SK-N-SH (cell line): ENCODE measurements around the gene GMPR. TPM values are rescaled to one million over a fixed set of nuclear protein-coding genes. Genes with fewer than 3 reads are reported as not detected.

Experiments
- CTCF ChIA-PET: fragments of 300-600, 350-600 bp; formaldehyde crosslinking; extraction: SDS; loops from one replicate; lab custom pipeline; 2021; lab: Yijun Ruan, JAX
- POLR2A ChIA-PET: fragments of 350-600 bp; sonication (Branson Sonifier 250); formaldehyde crosslinking; extraction: SDS; loops from one replicate; lab custom pipeline; 2020; ENCODE audit warnings: antibody characterized with exemption, inconsistent platforms; lab: Yijun Ruan, JAX
- DNase-seq: peaks from one replicate; pipeline ENCODE4 v3.0.0; 2012
- H2AFZ ChIP-seq: fragments of 200-600 bp; sonication (generic); 2 replicates; pipeline ENCODE4 v1.8.1; 2016; ENCODE audit warnings: antibody characterized with exemption, mild to moderate bottlenecking, low read depth
- H3F3A ChIP-seq: fragments of 200-600 bp; sonication (generic); replicated peaks from 2 replicates; pipeline ENCODE3; 2016; ENCODE audit warnings: antibody characterized with exemption, mild to moderate bottlenecking; ENCODE audit not compliant: insufficient read depth
- H3K27ac ChIP-seq, 2 experiments: fragments of 200-500 bp in 1 of 2; fragments of 200-600 bp in 1 of 2; sonication (Bioruptor generic) in 1 of 2; sonication (generic), shearing (Covaris generic) in 1 of 2; 2 replicates each; pipeline versions ENCODE4 v1.5.1 to v1.6.1; 2014 to 2016; ENCODE audit warnings: low read depth in 2 of 2, inconsistent platforms in 1 of 2, low read length in 1 of 2, mild to moderate bottlenecking in 1 of 2, mixed read lengths in 1 of 2
- H3K27me3 ChIP-seq: fragments of 200-600 bp; sonication (generic), shearing (Covaris generic); 2 replicates; pipeline ENCODE4 v1.6.1; 2016; ENCODE audit warnings: mixed run types; ENCODE audit not compliant: insufficient read depth
- H3K36me3 ChIP-seq, 2 experiments: fragments of 200-500 bp in 1 of 2; fragments of 200-600 bp in 1 of 2; sonication (Bioruptor generic) in 1 of 2; sonication (generic) in 1 of 2; replicated peaks in 1 of 2; 2 replicates each; pipeline versions ENCODE3 to v1.5.1; 2014 to 2016; ENCODE audit warnings: low read length in 1 of 2, mild to moderate bottlenecking in 1 of 2; ENCODE audit not compliant: insufficient read depth in 2 of 2, control insufficient read depth in 1 of 2
- H3K4me1 ChIP-seq, 2 experiments: fragments of 200-500 bp in 1 of 2; fragments of 200-600 bp in 1 of 2; sonication (Bioruptor generic) in 1 of 2; sonication (generic), shearing (Covaris generic) in 1 of 2; 2 replicates each; pipeline versions ENCODE4 v1.5.1 to v1.6.1; 2014 to 2016; ENCODE audit warnings: low read depth in 1 of 2, low read length in 1 of 2, mixed run types in 1 of 2; ENCODE audit not compliant: insufficient read depth in 2 of 2, control insufficient read depth in 1 of 2
- H3K4me2 ChIP-seq: fragments of 200-600 bp; sonication (generic), shearing (Covaris generic); 2 replicates; pipeline ENCODE4 v1.6.1; 2017; ENCODE audit warnings: mixed run types
- H3K4me3 ChIP-seq, 2 experiments: fragments of 200-500 bp in 1 of 2; fragments of 200-600 bp in 1 of 2; sonication (Bioruptor generic) in 1 of 2; sonication (generic), shearing (Covaris generic) in 1 of 2; 2 replicates each; pipeline versions ENCODE4 v1.5.1 to v1.8.1; 2014 to 2016; ENCODE audit warnings: low read depth in 2 of 2, inconsistent platforms in 1 of 2, low read length in 1 of 2, mild to moderate bottlenecking in 1 of 2, mixed read lengths in 1 of 2, moderate library complexity in 1 of 2
- H3K79me2 ChIP-seq: fragments of 200-600 bp; sonication (generic); 2 replicates; pipeline ENCODE4 v1.8.1; 2017; ENCODE audit warnings: mild to moderate bottlenecking; ENCODE audit not compliant: insufficient read depth
- H3K9ac ChIP-seq: fragments of 200-600 bp; sonication (generic); 2 replicates; pipeline ENCODE4 v1.6.1; 2017; ENCODE audit warnings: mixed run types
- H3K9me2 ChIP-seq: fragments of 200-600 bp; sonication (generic); 2 replicates; pipeline ENCODE4 v1.6.1; 2017; ENCODE audit warnings: mixed run types
- H3K9me3 ChIP-seq: fragments of 200-600 bp; sonication (generic); 2 replicates; pipeline ENCODE4 v1.6.1; 2017; ENCODE audit warnings: mixed run types, mild to moderate bottlenecking, moderate library complexity
- H4K20me1 ChIP-seq: fragments of 200-600 bp; sonication (generic); 2 replicates; pipeline ENCODE4 v1.6.1; 2017; ENCODE audit warnings: mild to moderate bottlenecking, mixed run types; ENCODE audit not compliant: insufficient read depth
- CHD2 ChIP-seq: fragments of 150-350 bp; IDR thresholded peaks from 2 replicates; pipeline ENCODE4 v1.6.1; 2018; ENCODE audit warnings: low read length; ENCODE audit not compliant: partially characterized antibody
- EP300 ChIP-seq, 2 experiments: IDR thresholded peaks; 2 replicates each; pipeline versions ENCODE4 v1.4.0 to v1.6.1; 2012; ENCODE audit warnings: borderline replicate concordance in 1 of 2, low read depth in 1 of 2, low read length in 1 of 2
- EZH2phosphoT487 ChIP-seq: fragments of 200-600 bp; sonication (generic); IDR thresholded peaks from 2 replicates; pipeline ENCODE4 v1.6.1; 2017; ENCODE audit warnings: low read depth, mixed run types, mild to moderate bottlenecking, antibody characterized with exemption, moderate library complexity, borderline replicate concordance
- FOSL2 ChIP-seq: IDR thresholded peaks from 2 replicates; pipeline ENCODE4 v1.4.0; 2012; ENCODE audit warnings: low read depth, mild to moderate bottlenecking, moderate library complexity, borderline replicate concordance
- GABPA ChIP-seq: IDR thresholded peaks from 2 replicates; pipeline ENCODE4 v1.4.0; 2012; ENCODE audit warnings: low read depth, mild to moderate bottlenecking
- MAX ChIP-seq: IDR thresholded peaks from 2 replicates; pipeline ENCODE4 v1.4.0; 2012; ENCODE audit warnings: low read depth
- MXI1 ChIP-seq: IDR thresholded peaks from 2 replicates; pipeline ENCODE4 v1.6.1; 2012; ENCODE audit warnings: mild to moderate bottlenecking, low read depth, low read length, improper control_type of control experiment
- NFIC ChIP-seq: IDR thresholded peaks from 2 replicates; pipeline ENCODE4 v1.4.0; 2012; ENCODE audit warnings: borderline replicate concordance
- RAD21 ChIP-seq: IDR thresholded peaks from 2 replicates; pipeline ENCODE4 v1.6.1; 2012; ENCODE audit warnings: mild to moderate bottlenecking, low read length
- REST ChIP-seq: IDR thresholded peaks from 2 replicates; pipeline ENCODE4 v1.6.1; 2012; ENCODE audit warnings: mild to moderate bottlenecking, low read depth, low read length, moderate library complexity
- RFX5 ChIP-seq: IDR thresholded peaks from 2 replicates; pipeline ENCODE4 v1.6.1; 2012; ENCODE audit warnings: mild to moderate bottlenecking, improper control_type of control experiment, low read length
- RXRA ChIP-seq: IDR thresholded peaks from 2 replicates; pipeline ENCODE4 v1.4.0; 2012; ENCODE audit warnings: low read depth, mild to moderate bottlenecking, borderline replicate concordance
- SMC3 ChIP-seq: IDR thresholded peaks from 2 replicates; pipeline ENCODE4 v1.6.1; 2012; ENCODE audit warnings: low read depth, low read length, improper control_type of control experiment
- TAF1 ChIP-seq: IDR thresholded peaks from 2 replicates; pipeline ENCODE4 v1.6.1; 2012; ENCODE audit warnings: low read depth, mild to moderate bottlenecking, low read length, moderate library complexity, borderline replicate concordance
- USF2 ChIP-seq: fragments of 150-350 bp; IDR thresholded peaks from 2 replicates; pipeline ENCODE4 v1.6.1; 2017; ENCODE audit warnings: antibody characterized with exemption, low read length, low read depth, borderline replicate concordance
- WGBS: methylation state at CpG from one replicate; pipeline ENCODE4 v1.1.6; 2017; ENCODE audit warnings: low lambda C conversion rate; 5-methylcytosine and 5-hydroxymethylcytosine counted together
- polyA plus RNA-seq, 3 experiments: library from polyadenylated mRNA; depleted of rRNA; stranded (reverse); fragments of >200 nt; gene quantifications; 2 replicates each; pipeline ENCODE4 v1.2.3, GENCODE V29; 2012

GMPR gene
- polyA plus RNA-seq, 1 of the 3 experiments (the other 2 are of a cell fraction): 21.0 TPM

- Histone ChIP-seq H3K4me1 (no peaks in the 10 kb centered on the region), H3K9me2 (no peaks in the 10 kb centered on the region)
- CTCF ChIA-PET: interaction anchor here (1.3 kb wide), 1 partner anchor 17 kb away, joined by 3 read pairs; no protein-coding TSS in a partner anchor
Observed at GRCh38 chr6:16222826-16223225, 15.6 kb upstream of the GMPR start.

GRCh38 chr6:16223362-16223761 lies 15.0 kb upstream of the GMPR start:
- Histone ChIP-seq H3K27me3 (no peaks in the 10 kb centered on the region), H3K79me2 (no peaks in the 10 kb centered on the region), H3F3A (no peaks in the 10 kb centered on the region), H2AFZ (no peak overlapping the region; the same call in 1 of the 2 replicates), H4K20me1 (no peaks in the 10 kb centered on the region), H3K9me3 (no peaks in the 10 kb centered on the region), H3K27ac (no peak overlapping the region), H3K4me1 (no peaks in the 10 kb centered on the region), H3K9me2 (no peaks in the 10 kb centered on the region), H3K4me3 (no peak overlapping the region), H3K4me2 (no peak overlapping the region), H3K9ac (no peak overlapping the region), H3K36me3 (no peaks in the 10 kb centered on the region)
- no peak for TF ChIP-seq TAF1
- TF ChIP-seq RFX5: no peak
- TF ChIP-seq SMC3: no peak
- TF ChIP-seq EP300 (IDR thresholded peaks at IDR 0.05; ENCODE audit: borderline replicate concordance in 1 of 2, low read depth in 1 of 2, low read length in 1 of 2): no peak
- TF ChIP-seq USF2: no peak
- no peak for TF ChIP-seq EZH2phosphoT487
- TF ChIP-seq MAX: no peak
- TF ChIP-seq RXRA: no peak
- 96% methylated on average over 7 of the region's 7 CpGs for WGBS
- ChIA-PET CTCF (no interaction called here), POLR2A (no interaction called here)
- DNase-seq: no peak

More at GRCh38 chr6:16222826-16223225, 15.6 kb upstream of the GMPR start:
- Histone ChIP-seq H3K9me3 (no peaks in the 10 kb centered on the region), H3K9ac (no peak overlapping the region), H3F3A (no peaks in the 10 kb centered on the region), H3K79me2 (no peaks in the 10 kb centered on the region), H3K4me2 (no peak overlapping the region), H3K36me3 (no peaks in the 10 kb centered on the region), H3K27me3 (no peaks in the 10 kb centered on the region), H3K4me3 (no peak overlapping the region), H4K20me1 (no peaks in the 10 kb centered on the region), H2AFZ (no peak overlapping the region), H3K27ac (no peak overlapping the region)
- POLR2A ChIA-PET: no interaction called here
- TF ChIP-seq RAD21 (no peak), CHD2 (no peak), NFIC (no peak), USF2 (no peak), GABPA (no peak), FOSL2 (no peak), REST (no peak), SMC3 (no peak), MXI1 (no peak)
- no peak for DNase-seq
- WGBS: 77% methylated on average over 3 of the region's 3 CpGs
